Testis (tissue), 3 donors: Measurements from ENCODE around the gene EEIG1. TPM values are rescaled to one million over a fixed set of nuclear protein-coding genes. Genes with fewer than 3 reads are reported as not detected.

Experiments used
- DNase-seq: peaks from one replicate; pipeline ENCODE4 v3.0.0-alpha.2; 2019
- H3K27ac ChIP-seq, 2 donors: fragments of 200-600 bp; sonication (generic); one replicate each; pipeline ENCODE4 v1.5.1; 2019
- H3K27me3 ChIP-seq: fragments of 200-600 bp; sonication (generic); one replicate; pipeline ENCODE4 v1.5.1; 2019
- H3K36me3 ChIP-seq: fragments of 200-600 bp; sonication (generic); one replicate; pipeline ENCODE4 v1.5.1; 2017; ENCODE audit warnings: low read depth; ENCODE audit errors: missing control alignments
- H3K4me1 ChIP-seq: fragments of 200-600 bp; sonication (generic); one replicate; pipeline ENCODE4 v1.5.1; 2019
- H3K4me3 ChIP-seq, 2 donors: fragments of 200-600 bp; sonication (generic); one replicate each; pipeline ENCODE4 v1.5.1; 2017 to 2019
- H3K9me3 ChIP-seq: fragments of 200-600 bp; sonication (generic); one replicate; pipeline ENCODE4 v1.5.1; 2017
- CTCF ChIP-seq, 3 experiments: fragments of 450-650 bp in 2 of 3; fragments of 200-600 bp in 1 of 3; sonication (generic) in 1 of 3; IDR thresholded peaks; one replicate each; pipeline ENCODE4 v1.5.1; 2016 to 2019; ENCODE audit warnings: antibody characterized with exemption in 3 of 3, mild to moderate bottlenecking in 2 of 3, moderate library complexity in 1 of 3
- POLR2A ChIP-seq: fragments of 450-650 bp; IDR thresholded peaks from one replicate; pipeline ENCODE4 v1.6.1; 2017; ENCODE audit warnings: antibody characterized with exemption, mild to moderate bottlenecking, moderate library complexity
- WGBS, 2 donors: methylation state at CpG; one replicate each; pipeline ENCODE4 v1.1.5; 2018; 5-methylcytosine and 5-hydroxymethylcytosine counted together
- intact Hi-C: fragments of 100-400 bp; cut with DNase I; formaldehyde crosslinking; loops from one replicate; pipeline ENCODE4 v1.15.1; 2023; ENCODE audit warnings: low total_unique reads
- polyA plus RNA-seq: library from polyadenylated mRNA; stranded (reverse); fragments of 350-450 nt; fragmentation: Illumina TruSeq; extraction: RNeasy Lipid Tissue Mini Kit (QIAGEN cat#74804); gene quantifications from one replicate; pipeline ENCODE4 v1.2.3, GENCODE V29; 2014; ENCODE audit warnings: low read depth, low replicate concordance; ENCODE audit not compliant: insufficient read depth
- total RNA-seq, 2 donors: library from RNA; depleted of rRNA; stranded (reverse); fragments of >200 nt; gene quantifications; one replicate each; pipeline ENCODE4 v1.2.3, GENCODE V29; 2016

EEIG1 gene
- total and polyA plus RNA-seq, 3 donors from 2014 or later, result 75.7 to 129 (median 119) TPM

- H3K27ac ChIP-seq, result no peak overlapping the region
- no peak overlapping the region for H3K4me3 ChIP-seq
- intact Hi-C loops, result no loop called here
- H3K27me3 ChIP-seq, result no peaks in the 10 kb centered on the region
- TF ChIP-seq CTCF (IDR thresholded peaks at IDR 0.05) (no peak), POLR2A (no peak)
- DNase-seq, result peak; percentile 50
- no peaks in the 10 kb centered on the region for H3K9me3 ChIP-seq
- H3K36me3 ChIP-seq, result no peaks in the 10 kb centered on the region
- WGBS, 2 donors, result 46 to 61% methylated on average over 9 to 10 of the region's 10 CpGs
- H3K4me1 ChIP-seq, result peaks cover 9% of the 10 kb centered on the region
These were observed 26.9 kb upstream of the EEIG1 start for GRCh38 chr9:128007566-128008138.

DNA sequence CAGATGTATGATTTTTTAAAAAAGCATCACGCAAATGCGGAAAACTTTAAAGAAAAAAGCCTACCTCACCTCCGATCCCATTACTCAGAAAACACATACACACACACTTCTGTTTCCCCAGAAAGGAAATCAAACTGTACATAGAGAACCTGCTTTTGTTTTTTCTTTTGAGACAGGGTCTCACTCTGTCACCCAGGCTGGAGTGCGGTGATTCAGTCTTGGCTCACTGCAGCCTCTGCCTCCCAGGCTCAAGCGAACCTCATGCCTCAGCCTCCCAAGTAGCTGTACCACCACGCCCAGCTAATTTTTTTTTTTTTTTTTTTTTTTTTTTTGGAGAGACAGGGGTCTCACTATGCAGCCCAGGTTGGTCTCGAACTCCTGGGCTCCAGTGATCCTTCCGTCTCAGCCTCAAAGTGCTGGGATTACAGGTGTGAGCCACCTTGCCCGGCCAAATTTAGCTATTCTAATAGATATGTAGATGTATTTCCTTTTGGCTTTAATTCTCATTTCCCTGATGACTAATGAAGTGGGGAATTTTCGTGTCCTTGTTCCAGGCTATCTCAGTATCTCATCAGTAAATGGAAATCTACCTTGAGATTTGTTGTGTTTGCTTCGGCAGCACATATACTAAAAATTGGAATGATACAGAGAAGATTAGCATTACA, 25.7 kb upstream of the EEIG1 start:
- no peaks in the 10 kb centered on the region for H3K36me3 ChIP-seq
- no peak overlapping the region for H3K27ac ChIP-seq
- 88 to 90% methylated on average over 11 of the region's 11 CpGs for WGBS, 2 donors
- intact Hi-C loops, result no loop called here
- H3K27me3 ChIP-seq, result no peaks in the 10 kb centered on the region
- H3K9me3 ChIP-seq, result no peaks in the 10 kb centered on the region
- no peak overlapping the region for H3K4me3 ChIP-seq
- DNase-seq, result no peak
- H3K4me1 ChIP-seq, result peaks cover 9% of the 10 kb centered on the region
- TF ChIP-seq POLR2A, result no peak
- no peak for TF ChIP-seq CTCF (IDR thresholded peaks at IDR 0.05)

GRCh38 chr9:128005923-128006322, 25.1 kb upstream of the EEIG1 start:
- no peaks in the 10 kb centered on the region for H3K36me3 ChIP-seq
- peak; percentile 20 for DNase-seq
- H3K4me1 ChIP-seq, result peaks cover 9% of the 10 kb centered on the region
- no peaks in the 10 kb centered on the region for H3K9me3 ChIP-seq
- H3K27ac ChIP-seq, result no peak overlapping the region
- no peaks in the 10 kb centered on the region for H3K27me3 ChIP-seq
- no peak for TF ChIP-seq POLR2A
- no peak for TF ChIP-seq CTCF (IDR thresholded peaks at IDR 0.05)
- intact Hi-C loops, result no loop called here
- WGBS, 2 donors, result 33 to 52% methylated on average over 12 of the region's 12 CpGs
- no peak overlapping the region for H3K4me3 ChIP-seq

- 86 to 93% methylated on average over 4 to 11 of the region's 11 CpGs for WGBS, 2 donors
These were observed 23.3 kb upstream of the EEIG1 start for GRCh38 chr9:128003966-128004604.

More at GRCh38 chr9:128003966-128004604, 23.3 kb upstream of the EEIG1 start:
- no peaks in the 10 kb centered on the region for H3K36me3 ChIP-seq
- TF ChIP-seq POLR2A (no peak), CTCF (IDR thresholded peaks at IDR 0.05) (no peak)
- no peak overlapping the region for H3K27ac ChIP-seq
- DNase-seq, result peak; percentile 25
- H3K9me3 ChIP-seq, result no peaks in the 10 kb centered on the region
- intact Hi-C loops, result no loop called here
- no peak overlapping the region for H3K4me3 ChIP-seq
- H3K27me3 ChIP-seq, result no peaks in the 10 kb centered on the region
- peaks cover 9% of the 10 kb centered on the region for H3K4me1 ChIP-seq
